Upper lobe of right lung (tissue), 1 donor: ENCODE data around the gene GALNT12. TPM values are rescaled to one million over a fixed set of nuclear protein-coding genes. Genes with fewer than 3 reads are reported as not detected.

Experiments
- ATAC-seq: fragments of 200-7000 bp; cut with Tn5 transposase; one replicate; pipeline ENCODE4 v1.9.1; 2020; ENCODE audit warnings: mild to moderate bottlenecking, moderate library complexity
- DNase-seq: peaks from one replicate; pipeline ENCODE4 v3.0.0-alpha.2; 2020
- H3K27ac ChIP-seq: fragments of 200-600 bp; one replicate; pipeline ENCODE4 v1.8.0; 2022
- H3K27me3 ChIP-seq: fragments of 200-600 bp; one replicate; pipeline ENCODE4 v1.8.0; 2022; ENCODE audit warnings: mild to moderate bottlenecking
- H3K36me3 ChIP-seq: fragments of 200-600 bp; one replicate; pipeline ENCODE4 v1.8.0; 2022
- H3K4me1 ChIP-seq: fragments of 200-600 bp; one replicate; pipeline ENCODE4 v1.8.0; 2022
- H3K4me3 ChIP-seq: fragments of 200-600 bp; one replicate; pipeline ENCODE4 v1.8.0; 2022; ENCODE audit warnings: mild to moderate bottlenecking
- H3K9me3 ChIP-seq: fragments of 200-600 bp; one replicate; pipeline ENCODE4 v1.8.0; 2022
- intact Hi-C: fragments of 100-400 bp; cut with DNase I; formaldehyde crosslinking; loops from one replicate; pipeline ENCODE4 v1.11.0; 2022
- total RNA-seq: library from RNA; stranded (reverse); fragmentation: NEBNext Ultra II Directional; extraction: Animal tissue kit (Norgen Biotek cat#: 25700); gene quantifications from one replicate; pipeline ENCODE4 v1.2.1, GENCODE V29; 2021
- TF ChIP-seq, protein P1 (sequence below): fragments of 200-600 bp; IDR thresholded peaks from one replicate; pipeline ENCODE4 v1.8.0; 2022; ENCODE audit warnings: antibody characterized with exemption
- donor health status: DM: no; HTN: yes; CAD: no; lungs with severe emphysema.

GALNT12 gene
- total RNA-seq, 1 donor from 2014 or later, result 28.3 TPM

GRCh38 chr9:98790842-98791607 is 16.4 kb upstream of the GALNT12 start:
- intact Hi-C loops, result no loop called here
- TF ChIP-seq, protein P1, sequence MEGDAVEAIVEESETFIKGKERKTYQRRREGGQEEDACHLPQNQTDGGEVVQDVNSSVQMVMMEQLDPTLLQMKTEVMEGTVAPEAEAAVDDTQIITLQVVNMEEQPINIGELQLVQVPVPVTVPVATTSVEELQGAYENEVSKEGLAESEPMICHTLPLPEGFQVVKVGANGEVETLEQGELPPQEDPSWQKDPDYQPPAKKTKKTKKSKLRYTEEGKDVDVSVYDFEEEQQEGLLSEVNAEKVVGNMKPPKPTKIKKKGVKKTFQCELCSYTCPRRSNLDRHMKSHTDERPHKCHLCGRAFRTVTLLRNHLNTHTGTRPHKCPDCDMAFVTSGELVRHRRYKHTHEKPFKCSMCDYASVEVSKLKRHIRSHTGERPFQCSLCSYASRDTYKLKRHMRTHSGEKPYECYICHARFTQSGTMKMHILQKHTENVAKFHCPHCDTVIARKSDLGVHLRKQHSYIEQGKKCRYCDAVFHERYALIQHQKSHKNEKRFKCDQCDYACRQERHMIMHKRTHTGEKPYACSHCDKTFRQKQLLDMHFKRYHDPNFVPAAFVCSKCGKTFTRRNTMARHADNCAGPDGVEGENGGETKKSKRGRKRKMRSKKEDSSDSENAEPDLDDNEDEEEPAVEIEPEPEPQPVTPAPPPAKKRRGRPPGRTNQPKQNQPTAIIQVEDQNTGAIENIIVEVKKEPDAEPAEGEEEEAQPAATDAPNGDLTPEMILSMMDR, result peak; percentile 99
- DNase-seq (peak; percentile 89), ATAC-seq (peak; percentile 96)
- Histone ChIP-seq H3K27me3 (no peaks in the 10 kb centered on the region), H3K27ac (peak overlapping the region; percentile 25), H3K36me3 (peaks cover 6% of the 10 kb centered on the region), H3K4me1 (peaks cover 21% of the 10 kb centered on the region), H3K9me3 (no peaks in the 10 kb centered on the region), H3K4me3 (no peak overlapping the region)

- H3K4me3 ChIP-seq, result no peak overlapping the region
- DNase-seq, result no peak
- no peaks in the 10 kb centered on the region for H3K9me3 ChIP-seq
- no peaks in the 10 kb centered on the region for H3K27me3 ChIP-seq
- H3K4me1 ChIP-seq, result peaks cover 21% of the 10 kb centered on the region
- ATAC-seq, result no peak
- TF ChIP-seq, protein P1, result no peak
- H3K27ac ChIP-seq, result peak overlapping the region; percentile 25
- intact Hi-C loops, result no loop called here
- peaks cover 6% of the 10 kb centered on the region for H3K36me3 ChIP-seq
Measured at GRCh38 chr9:98791608-98792490, 15.6 kb upstream of the GALNT12 start.

DNA sequence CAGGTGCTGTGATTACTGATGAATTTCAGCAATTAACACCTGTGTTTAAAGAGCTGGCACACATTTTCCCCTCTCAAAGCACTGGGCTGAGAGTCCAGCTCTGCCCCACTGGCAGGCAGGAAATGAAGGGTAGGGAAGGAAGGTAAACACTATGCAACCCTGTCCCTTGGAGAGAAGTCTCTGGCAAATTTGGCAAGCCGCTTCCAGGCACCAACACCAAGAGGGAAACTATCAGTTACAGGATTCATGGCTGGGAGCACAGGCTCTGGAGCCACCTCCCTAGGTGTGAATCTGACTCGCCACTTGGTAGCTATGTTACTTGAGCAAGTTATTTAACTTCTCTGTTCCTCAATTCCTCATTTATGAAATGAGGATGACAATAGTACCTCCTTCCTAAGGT is 14.4 kb upstream of the GALNT12 start:
- ATAC-seq (no peak), DNase-seq (no peak)
- no peak overlapping the region for H3K27ac ChIP-seq
- peaks cover 6% of the 10 kb centered on the region for H3K36me3 ChIP-seq
- intact Hi-C loops, result no loop called here
- H3K9me3 ChIP-seq, result no peaks in the 10 kb centered on the region
- TF ChIP-seq, protein P1, result no peak
- H3K4me1 ChIP-seq, result peaks cover 21% of the 10 kb centered on the region
- no peak overlapping the region for H3K4me3 ChIP-seq
- H3K27me3 ChIP-seq, result no peaks in the 10 kb centered on the region

- peak overlapping the region; percentile 72 for H3K4me3 ChIP-seq
- no peak overlapping the region for H3K27ac ChIP-seq
- no peak for ATAC-seq
- no peaks in the 10 kb centered on the region for H3K27me3 ChIP-seq
- peaks cover 3% of the 10 kb centered on the region for H3K36me3 ChIP-seq
- peaks cover 21% of the 10 kb centered on the region for H3K4me1 ChIP-seq
- TF ChIP-seq, protein P1, result no peak
- intact Hi-C loops, result no loop called here
- no peaks in the 10 kb centered on the region for H3K9me3 ChIP-seq
- no peak for DNase-seq
Measured at GRCh38 chr9:98794802-98795201, 12.7 kb upstream of the GALNT12 start.

DNA sequence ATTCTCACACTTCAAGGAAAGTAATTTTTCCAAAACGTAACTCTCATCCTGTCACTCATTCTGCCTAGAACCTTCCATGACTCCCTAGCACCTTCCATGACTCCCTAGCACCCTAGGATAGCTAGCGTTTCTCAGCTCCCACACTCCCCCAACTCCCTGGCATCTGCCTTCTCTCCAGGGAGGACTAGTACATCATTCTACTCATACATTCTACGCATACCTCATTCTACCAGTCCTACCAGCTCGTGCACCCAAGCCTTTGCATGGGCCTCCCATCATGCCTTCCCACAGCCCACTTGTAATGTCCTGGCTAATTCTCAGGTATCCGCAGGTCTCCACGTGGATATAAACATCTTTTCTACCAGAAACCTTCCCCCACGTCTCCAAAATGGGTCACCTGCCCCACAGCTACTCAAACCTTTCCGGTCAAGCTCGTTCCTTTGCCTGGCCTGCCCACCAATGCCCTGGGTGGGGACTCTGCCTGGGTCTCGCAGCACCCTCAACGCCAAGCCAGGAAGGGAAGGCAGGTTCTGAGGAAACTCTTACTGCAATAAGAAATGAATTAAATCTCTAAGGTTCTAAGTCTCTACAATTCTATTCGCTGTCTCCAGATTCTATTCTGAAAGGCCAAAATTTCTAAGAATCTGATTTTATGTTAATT is 12.0 kb upstream of the GALNT12 start:
- H3K9me3 ChIP-seq, result no peaks in the 10 kb centered on the region
- TF ChIP-seq, protein P1, result no peak
- peaks cover 21% of the 10 kb centered on the region for H3K4me1 ChIP-seq
- ATAC-seq (no peak), DNase-seq (no peak)
- no peaks in the 10 kb centered on the region for H3K36me3 ChIP-seq
- intact Hi-C loops, result no loop called here
- H3K4me3 ChIP-seq, result peak overlapping the region; percentile 72
- no peaks in the 10 kb centered on the region for H3K27me3 ChIP-seq
- peak overlapping the region; percentile 71 for H3K27ac ChIP-seq
